ENCODE results near the gene SORCS2.

The SORCS2 gene

GRCh38 chr4:7607156-7607910, 415.0 kb downstream of the SORCS2 start:
- DNase-seq = no peak

- no peak for DNase-seq
These were observed 415.7 kb downstream of the SORCS2 start for GRCh38 chr4:7608046-7608445.

- no peak for DNase-seq
These were observed 417.0 kb downstream of the SORCS2 start for GRCh38 chr4:7609316-7609715.

- DNase-seq = no peak
These were observed 417.8 kb downstream of the SORCS2 start for GRCh38 chr4:7610022-7610670.

GRCh38 chr4:7610841-7611240, 418.5 kb downstream of the SORCS2 start:
- no peak for DNase-seq

GRCh38 chr4:7612311-7612897, 420.1 kb downstream of the SORCS2 start:
- no peak for DNase-seq

GRCh38 chr4:7614350-7614949, 422.1 kb downstream of the SORCS2 start:
- DNase-seq = no peak

- no peak for DNase-seq
These were observed 423.9 kb downstream of the SORCS2 start for GRCh38 chr4:7616193-7616592.

GRCh38 chr4:7618361-7618760, 426.0 kb downstream of the SORCS2 start:
- DNase-seq = no peak

- no peak for DNase-seq
These were observed 427.9 kb downstream of the SORCS2 start for GRCh38 chr4:7620086-7620813.

GRCh38 chr4:7620814-7621176, 428.5 kb downstream of the SORCS2 start:
- no peak for DNase-seq

GRCh38 chr4:7621252-7622035, 429.1 kb downstream of the SORCS2 start:
- no peak for DNase-seq

GRCh38 chr4:7622371-7622770, 430.0 kb downstream of the SORCS2 start:
- DNase-seq = no peak

GRCh38 chr4:7623468-7623867, 431.1 kb downstream of the SORCS2 start:
- DNase-seq = no peak

- no peak for DNase-seq
These were observed 432.1 kb downstream of the SORCS2 start for GRCh38 chr4:7624396-7624980.

GRCh38 chr4:7625071-7625470, 432.7 kb downstream of the SORCS2 start:
- DNase-seq = no peak

- DNase-seq = no peak
These were observed 434.2 kb downstream of the SORCS2 start for GRCh38 chr4:7626531-7626930.

- no peak for DNase-seq
These were observed 435.2 kb downstream of the SORCS2 start for GRCh38 chr4:7627251-7628250.

- no peak for DNase-seq
These were observed 436.1 kb downstream of the SORCS2 start for GRCh38 chr4:7628432-7628831.

GRCh38 chr4:7629501-7630254, 437.3 kb downstream of the SORCS2 start:
- no peak for DNase-seq
